HG02885 (cell line): ENCODE results near the gene VSTM2L.
"Not testable (repeated sequence)": the region's sequence is repeated elsewhere in the genome, so short reads cannot be mapped to it uniquely, and the experiment has no call there.

Experiments
- ATAC-seq: cut with Tn5 transposase; IDR thresholded peaks from one replicate; pipeline ENCODE4 v1.9.1; 2021; ENCODE audit warnings: mild to moderate bottlenecking; ENCODE audit not compliant: unreplicated experiment, poor library complexity

Gene VSTM2L

GRCh38 chr20:37902504-37903313 lies at the start of gene VSTM2L:
Gene VSTM2L, plus strand, starts transcription at chr20:37903127. Its CDS starts 224 bp downstream, at chr20:37903351.
- ATAC-seq: no peak

- peak; percentile 71 for ATAC-seq
Measured at GRCh38 chr20:37853823-37854375, 49.0 kb upstream of the VSTM2L start.

- not testable (repeated sequence) for ATAC-seq
Measured at GRCh38 chr20:37856034-37856433, 46.9 kb upstream of the VSTM2L start.

- ATAC-seq: no peak
Measured at GRCh38 chr20:37856932-37857660, 45.8 kb upstream of the VSTM2L start.

- no peak for ATAC-seq
Measured at GRCh38 chr20:37859406-37860171, 43.3 kb upstream of the VSTM2L start.

GRCh38 chr20:37863289-37863688 lies 39.6 kb upstream of the VSTM2L start:
- no peak for ATAC-seq

- no peak for ATAC-seq
Measured at GRCh38 chr20:37864298-37864697, 38.6 kb upstream of the VSTM2L start.

- ATAC-seq: no peak
Measured at GRCh38 chr20:37866051-37866450, 36.9 kb upstream of the VSTM2L start.

- ATAC-seq: no peak
Measured at GRCh38 chr20:37867289-37868195, 35.4 kb upstream of the VSTM2L start.

- no peak for ATAC-seq
Measured at GRCh38 chr20:37868851-37869333, 34.0 kb upstream of the VSTM2L start.

GRCh38 chr20:37869334-37869861 lies 33.5 kb upstream of the VSTM2L start:
- ATAC-seq: no peak

- ATAC-seq: no peak
Measured at GRCh38 chr20:37870294-37870693, 32.6 kb upstream of the VSTM2L start.

- no peak for ATAC-seq
Measured at GRCh38 chr20:37871751-37872150, 31.2 kb upstream of the VSTM2L start.

GRCh38 chr20:37872161-37872560 lies 30.8 kb upstream of the VSTM2L start:
- ATAC-seq: no peak

- ATAC-seq: no peak
Measured at GRCh38 chr20:37873884-37874283, 29.0 kb upstream of the VSTM2L start.

- no peak for ATAC-seq
Measured at GRCh38 chr20:37875460-37876175, 27.3 kb upstream of the VSTM2L start.

- ATAC-seq: no peak
Measured at GRCh38 chr20:37876863-37877262, 26.1 kb upstream of the VSTM2L start.
